Measurements from ENCODE around the gene PCSK7.
"Not testable (repeated sequence)": the region's sequence is repeated elsewhere in the genome, so short reads cannot be mapped to it uniquely, and the experiment has no call there.

The PCSK7 gene

GRCh38 chr11:117231842-117232091 is at the start of gene PCSK7:
Gene PCSK7, minus strand, starts transcription at chr11:117232073. Its CDS starts 2,229 bp downstream, at chr11:117229844.
- H3K27ac ChIP-seq = peak within 1 kb of the TSS; percentile 89
- TF ChIP-seq CTCF (conservative IDR thresholded peaks at IDR 0.05) = no peak
- TF ChIP-seq ZFX (IDR thresholded peaks at IDR 0.05) = no peak

- no peak overlapping the region for H3K27ac ChIP-seq
- TF ChIP-seq ZFX (IDR thresholded peaks at IDR 0.05) (no peak), CTCF (conservative IDR thresholded peaks at IDR 0.05) (no peak)
These were observed 49.3 kb upstream of the PCSK7 start for GRCh38 chr11:117281159-117281558.

GRCh38 chr11:117279711-117280376 is 48.0 kb upstream of the PCSK7 start:
- TF ChIP-seq ZFX (IDR thresholded peaks at IDR 0.05) (no peak), CTCF (conservative IDR thresholded peaks at IDR 0.05) (no peak)
- no peak overlapping the region for H3K27ac ChIP-seq

GRCh38 chr11:117278347-117278746 is 46.5 kb upstream of the PCSK7 start:
- no peak for TF ChIP-seq ZFX (IDR thresholded peaks at IDR 0.05)
- TF ChIP-seq CTCF (conservative IDR thresholded peaks at IDR 0.05) = no peak

GRCh38 chr11:117273550-117274289 is 41.8 kb upstream of the PCSK7 start:
- no peak overlapping the region for H3K27ac ChIP-seq
- TF ChIP-seq CTCF (conservative IDR thresholded peaks at IDR 0.05) = no peak
- TF ChIP-seq ZFX (IDR thresholded peaks at IDR 0.05) = no peak

More at GRCh38 chr11:117278347-117278746, 46.5 kb upstream of the PCSK7 start:
- H3K27ac ChIP-seq = no peak overlapping the region

- H3K27ac ChIP-seq = not testable (repeated sequence)
These were observed 40.3 kb upstream of the PCSK7 start for GRCh38 chr11:117272175-117272574.

- no peak for TF ChIP-seq CTCF (conservative IDR thresholded peaks at IDR 0.05)
- TF ChIP-seq ZFX (IDR thresholded peaks at IDR 0.05) = no peak
- H3K27ac ChIP-seq = no peak overlapping the region
These were observed 39.3 kb upstream of the PCSK7 start for GRCh38 chr11:117271208-117271607.

GRCh38 chr11:117269856-117270255 is 38.0 kb upstream of the PCSK7 start:
- TF ChIP-seq ZFX (IDR thresholded peaks at IDR 0.05) (no peak), CTCF (conservative IDR thresholded peaks at IDR 0.05) (no peak)
- H3K27ac ChIP-seq = no peak overlapping the region
